GM19043 (cell line): ENCODE measurements around the gene RABGGTA.

Experiments used
- ATAC-seq: cut with Tn5 transposase; IDR thresholded peaks from one replicate; pipeline ENCODE4 v1.9.1; 2021; ENCODE audit warnings: low read depth; ENCODE audit not compliant: unreplicated experiment

RABGGTA gene

DNA sequence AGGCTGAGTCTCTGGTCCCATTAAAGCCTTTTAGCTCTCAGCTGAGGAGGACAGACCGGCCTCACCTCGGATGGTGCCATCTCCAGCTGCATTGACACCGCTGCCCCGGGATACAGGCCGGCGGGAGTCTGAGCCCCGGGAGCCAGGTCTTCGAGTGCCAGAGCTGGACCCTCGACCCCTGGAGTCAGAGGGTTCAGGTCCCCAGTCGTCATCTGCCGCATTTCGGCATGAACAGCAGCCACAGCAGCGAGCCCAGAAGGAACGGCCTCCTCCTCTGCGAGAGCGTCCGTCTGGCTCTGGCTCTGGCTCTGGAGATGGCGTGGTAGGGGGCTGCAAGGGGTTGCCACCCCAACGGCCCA is 9.4 kb downstream of the RABGGTA start:
- no peak for ATAC-seq

DNA sequence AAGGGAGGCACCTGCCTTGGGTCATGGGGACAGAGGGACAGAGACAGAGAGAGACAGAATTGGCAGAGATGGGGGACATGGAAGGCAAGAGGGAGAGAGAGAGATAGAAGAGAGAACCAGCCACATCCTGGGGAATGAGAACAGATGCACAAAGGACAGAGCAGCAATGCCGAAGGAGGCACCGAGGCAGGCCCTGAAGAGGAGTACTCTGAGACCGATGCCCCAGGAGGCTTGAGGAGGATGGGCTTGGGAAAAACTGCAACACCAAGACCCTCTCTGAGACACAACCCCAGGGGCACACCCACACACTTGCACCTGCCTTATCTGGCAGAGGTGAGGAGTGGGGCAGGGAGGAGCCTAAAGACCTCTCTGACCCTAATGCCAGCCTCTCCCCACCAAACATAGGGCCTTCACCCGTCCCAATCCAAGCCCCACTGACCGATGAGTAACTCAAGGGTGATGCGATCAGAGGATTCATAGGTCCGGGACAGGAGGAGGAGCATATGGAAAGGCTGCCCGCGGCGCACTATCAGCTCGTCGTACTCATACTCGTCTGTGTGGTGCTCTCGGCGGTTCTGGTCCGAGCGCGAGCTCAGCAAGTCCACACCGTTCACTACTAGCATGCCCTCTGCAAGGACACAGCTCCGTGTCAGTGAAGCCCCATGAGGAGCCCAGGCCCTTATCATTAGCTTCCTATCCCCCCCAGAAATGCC is 10.0 kb downstream of the RABGGTA start:
- no peak for ATAC-seq

DNA sequence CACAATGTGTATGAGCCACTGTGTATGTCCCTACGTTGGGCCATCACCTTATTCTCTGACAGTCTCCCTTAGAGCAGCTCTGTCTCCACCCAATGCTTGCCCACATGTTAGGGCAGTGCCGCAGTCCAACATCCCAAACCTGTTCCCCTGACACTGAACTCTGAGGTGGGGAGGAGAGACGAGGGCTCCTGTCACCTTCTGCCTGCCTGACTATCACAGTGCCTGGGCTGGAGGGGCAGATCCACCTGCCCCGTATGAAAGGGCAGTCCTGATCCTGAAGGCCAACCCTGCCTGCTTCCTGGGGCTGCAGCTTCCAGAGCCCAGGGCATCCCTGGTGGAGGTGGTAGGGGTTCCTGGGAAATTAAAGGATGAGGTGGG is 10.6 kb downstream of the RABGGTA start:
- no peak for ATAC-seq

DNA sequence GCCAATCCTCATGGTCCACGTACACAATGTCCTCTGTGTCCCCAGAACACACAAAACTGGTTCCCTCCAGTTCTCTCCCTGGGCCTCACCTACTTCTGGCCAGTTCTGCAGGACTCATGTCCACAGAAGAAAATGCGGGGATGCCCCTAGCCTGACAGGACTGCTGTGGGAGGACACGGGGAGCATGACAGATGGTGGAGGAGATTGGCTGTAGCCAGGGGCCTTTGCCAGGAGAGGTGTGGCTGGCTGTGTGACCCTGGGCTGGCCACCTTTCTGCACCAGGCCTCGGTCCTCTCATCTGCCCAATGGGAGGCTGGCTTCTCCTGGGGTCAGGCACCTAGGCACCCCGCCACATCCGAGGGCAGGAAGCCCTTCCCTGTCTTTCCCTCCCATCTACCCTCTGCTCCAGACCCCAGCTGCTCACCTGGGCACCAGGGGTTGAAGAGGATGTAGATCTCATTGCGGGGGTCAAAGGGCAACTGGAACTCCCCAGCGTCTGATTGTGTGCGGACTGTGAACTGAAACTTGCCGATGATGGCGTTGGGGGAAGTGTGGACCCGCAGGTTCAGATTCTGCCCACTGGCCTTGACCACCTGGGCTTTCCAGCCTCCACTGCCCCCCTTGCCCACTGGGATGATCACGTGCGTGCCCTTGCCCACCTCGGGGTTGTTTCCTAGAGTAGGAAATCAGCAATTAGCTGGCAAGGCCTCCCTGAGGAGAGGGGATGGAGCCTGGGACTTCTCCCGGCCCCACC is 11.2 kb downstream of the RABGGTA start:
- ATAC-seq: no peak

DNA sequence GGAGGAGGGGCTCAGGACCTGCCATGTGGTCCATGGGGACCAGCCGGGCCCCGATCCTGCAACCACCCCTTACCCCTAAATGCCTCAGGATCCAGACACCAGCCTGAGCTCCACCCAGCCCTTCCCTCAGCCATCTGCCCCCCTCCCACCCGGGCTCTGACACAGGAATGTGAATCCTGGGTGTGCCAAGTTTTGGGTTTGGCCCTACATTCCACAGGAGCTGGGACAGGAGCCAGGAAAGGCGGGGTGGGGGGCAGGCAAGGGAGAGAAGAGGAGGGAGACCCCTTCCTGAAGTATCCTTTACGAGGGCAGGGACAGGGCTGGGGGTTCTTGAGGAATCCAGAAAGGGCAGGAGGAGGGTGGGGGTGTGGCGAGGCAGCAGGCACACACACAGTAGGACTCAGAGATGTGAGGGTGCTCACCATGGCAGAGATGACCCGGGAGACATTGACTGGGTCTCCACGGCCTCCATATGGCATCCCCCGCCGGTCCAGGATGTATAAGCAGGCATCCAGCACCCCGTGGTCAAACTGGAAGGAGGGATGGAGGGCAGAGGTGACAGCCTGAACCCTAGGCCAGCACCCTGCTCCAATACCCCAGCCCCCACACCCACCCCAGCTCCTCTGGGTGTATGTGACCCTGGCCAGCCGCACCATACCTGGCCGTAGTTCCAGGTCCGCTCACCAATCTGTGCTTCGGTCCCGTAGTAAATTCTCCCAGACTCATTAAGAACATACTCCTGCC is 11.9 kb downstream of the RABGGTA start:
- ATAC-seq: no peak

DNA sequence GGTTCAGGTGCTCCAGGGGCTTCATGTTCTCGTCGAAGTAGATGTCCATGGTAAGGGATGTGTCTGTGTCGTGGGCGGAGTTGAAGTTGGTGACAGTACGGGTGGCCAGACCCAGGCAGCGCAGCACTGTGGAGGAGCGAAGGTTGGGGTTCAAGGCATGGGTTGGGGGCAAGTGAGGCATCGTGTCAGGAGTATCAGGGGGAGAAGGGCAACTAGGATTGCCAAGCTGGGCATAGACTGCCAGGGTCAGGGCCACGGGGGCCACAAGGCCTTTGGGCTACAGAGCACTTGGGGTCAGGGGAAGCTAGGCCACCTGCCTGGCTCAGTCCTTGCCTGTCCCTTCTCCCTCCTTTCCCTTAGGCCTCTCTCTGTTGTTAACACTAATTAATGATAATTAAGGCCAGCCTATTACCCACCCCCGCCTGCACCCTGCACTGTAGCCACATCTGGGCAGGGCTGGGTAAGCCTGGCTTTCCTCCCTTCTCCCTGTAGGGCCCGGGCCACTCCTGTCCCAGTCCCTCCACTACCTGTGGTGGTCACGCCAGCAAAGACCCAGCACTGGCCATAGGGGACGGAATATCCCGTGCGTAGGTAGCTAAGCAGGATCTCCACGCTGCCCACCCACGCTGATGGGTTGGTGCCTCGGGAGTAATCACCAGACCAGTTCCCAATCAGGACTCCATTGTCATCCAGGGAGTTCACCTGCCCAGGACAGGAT is 12.7 kb downstream of the RABGGTA start:
- no peak for ATAC-seq

DNA sequence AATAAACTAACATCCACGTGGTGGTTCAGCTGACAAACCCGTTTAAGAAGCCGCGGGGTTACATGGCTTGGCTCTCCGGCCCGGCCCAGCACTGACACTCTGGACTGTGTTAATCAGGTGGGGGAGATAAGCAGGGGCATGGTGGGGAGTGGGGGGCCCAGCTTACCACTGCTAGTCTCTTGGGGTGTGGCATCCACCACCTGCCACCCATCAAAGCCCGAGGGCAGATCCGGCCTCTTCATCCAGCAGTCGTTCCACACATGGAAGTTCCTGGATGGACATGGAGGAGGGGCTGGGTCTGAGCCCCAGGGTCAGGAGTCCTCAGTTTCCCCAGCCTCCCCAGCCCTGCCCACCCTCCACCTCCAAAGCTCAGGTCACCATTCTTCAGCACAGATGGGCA is 13.3 kb downstream of the RABGGTA start:
- no peak for ATAC-seq

DNA sequence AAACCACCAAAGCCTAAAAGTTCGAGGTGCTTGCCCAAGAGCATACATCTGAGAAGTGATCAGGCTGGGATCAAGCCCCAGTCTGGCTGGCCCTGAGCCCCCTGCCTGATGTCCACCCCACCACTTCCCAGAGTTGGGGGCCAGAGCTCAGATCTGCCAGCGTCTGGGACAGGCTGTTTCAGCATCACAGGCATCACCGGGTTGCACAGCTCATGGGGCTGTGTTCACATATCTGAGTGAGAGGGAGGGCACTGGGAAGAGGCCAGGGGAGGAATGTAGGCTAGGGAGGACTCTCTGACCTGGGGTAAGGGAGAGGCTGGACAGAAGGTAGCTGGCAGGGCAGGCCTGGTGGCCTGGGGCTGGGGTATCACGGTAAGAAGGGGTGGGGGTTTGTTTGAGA is 14.4 kb downstream of the RABGGTA start:
- no peak for ATAC-seq

DNA sequence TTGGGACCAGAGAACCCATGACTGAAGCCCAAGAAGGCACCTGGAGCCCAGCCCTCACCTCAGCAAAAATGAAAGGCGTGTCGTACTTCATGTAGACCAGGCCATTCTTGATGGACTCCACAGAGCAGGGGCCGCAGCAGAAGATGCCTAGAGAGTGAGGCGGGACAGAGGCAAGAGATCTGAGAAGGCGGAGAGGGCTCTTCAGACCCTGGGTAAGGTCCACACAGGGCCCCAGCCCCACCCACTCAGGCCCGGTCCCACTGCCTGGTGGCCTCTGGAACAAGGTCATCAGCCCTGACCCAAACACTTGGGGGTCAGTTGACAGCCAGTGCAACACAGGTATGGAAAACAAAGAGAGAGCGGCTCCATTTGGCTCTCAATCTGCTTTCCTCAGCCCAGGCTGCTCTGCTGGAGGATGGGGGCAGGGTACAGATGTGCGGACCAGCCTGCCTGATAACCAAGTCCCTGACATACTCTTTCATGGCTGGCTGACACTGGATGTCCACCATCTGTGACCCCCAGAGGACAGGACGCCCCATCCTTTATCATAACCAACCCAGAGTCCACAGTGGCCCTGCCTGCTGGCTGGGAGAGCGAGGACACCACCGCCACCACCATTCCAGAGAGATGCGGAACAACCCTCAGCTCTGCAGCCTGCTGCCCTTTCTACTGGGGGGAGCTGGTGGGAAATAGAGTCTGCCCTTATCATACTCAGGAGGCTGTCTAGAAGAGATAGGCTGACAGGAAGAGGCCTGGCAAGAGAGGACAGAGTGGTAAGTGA is 15.3 kb downstream of the RABGGTA start:
- ATAC-seq: no peak

DNA sequence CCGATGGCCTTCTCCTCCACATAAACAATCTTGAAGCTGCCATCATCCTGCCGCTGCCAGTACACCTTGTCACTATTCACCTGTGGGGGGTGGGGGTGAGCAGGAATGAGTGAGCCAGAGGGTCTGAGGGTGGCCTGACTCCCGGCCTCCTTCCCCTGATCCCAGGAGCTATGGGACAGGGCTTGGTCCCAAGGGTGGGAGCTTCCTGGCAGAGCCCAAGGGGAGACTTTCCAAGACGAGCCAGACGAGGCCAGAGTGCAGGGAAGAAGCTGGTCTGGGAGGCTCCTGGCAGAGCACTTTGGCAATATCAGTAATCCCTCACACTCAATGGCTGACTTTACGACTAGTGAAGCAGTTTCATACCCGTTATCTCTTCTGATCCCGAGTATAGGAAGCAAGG is 16.0 kb downstream of the RABGGTA start:
- no peak for ATAC-seq

DNA sequence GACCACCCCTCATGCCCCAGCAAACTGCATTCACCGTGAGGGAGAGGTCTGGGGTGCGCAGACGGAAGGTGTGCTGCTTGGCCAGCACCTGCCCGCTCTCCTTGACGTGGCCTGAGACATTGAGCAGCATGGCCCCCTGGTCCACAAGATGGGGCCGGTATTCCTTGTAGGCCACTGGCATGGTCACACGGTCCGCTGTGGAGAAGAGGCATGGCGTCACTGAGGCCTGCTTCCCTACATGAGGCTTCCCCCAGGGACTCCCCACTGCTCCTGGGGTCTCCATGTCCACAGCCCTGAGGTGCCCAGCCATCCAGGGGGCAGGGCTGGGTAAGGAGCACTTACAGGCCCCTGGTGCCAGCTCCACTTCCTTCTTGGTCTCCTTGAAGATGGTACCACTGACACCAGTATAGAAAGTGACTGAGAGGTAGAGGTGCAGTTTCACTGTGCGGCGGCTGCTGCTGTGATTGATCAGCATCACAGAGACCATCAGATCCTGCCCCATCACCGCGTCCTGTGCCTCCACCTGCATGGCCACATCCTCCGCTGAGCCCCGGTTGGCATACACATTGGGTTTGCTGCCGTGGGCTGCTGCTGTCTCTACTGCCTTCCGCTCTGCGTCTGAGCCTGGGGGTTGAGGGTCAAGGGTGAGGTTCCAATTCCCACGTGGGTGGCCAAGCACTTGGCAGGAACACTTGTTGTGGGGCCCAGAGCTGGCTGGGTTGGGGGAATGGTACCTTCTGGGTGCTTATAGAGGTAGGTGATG is 16.6 kb downstream of the RABGGTA start:
- no peak for ATAC-seq

DNA sequence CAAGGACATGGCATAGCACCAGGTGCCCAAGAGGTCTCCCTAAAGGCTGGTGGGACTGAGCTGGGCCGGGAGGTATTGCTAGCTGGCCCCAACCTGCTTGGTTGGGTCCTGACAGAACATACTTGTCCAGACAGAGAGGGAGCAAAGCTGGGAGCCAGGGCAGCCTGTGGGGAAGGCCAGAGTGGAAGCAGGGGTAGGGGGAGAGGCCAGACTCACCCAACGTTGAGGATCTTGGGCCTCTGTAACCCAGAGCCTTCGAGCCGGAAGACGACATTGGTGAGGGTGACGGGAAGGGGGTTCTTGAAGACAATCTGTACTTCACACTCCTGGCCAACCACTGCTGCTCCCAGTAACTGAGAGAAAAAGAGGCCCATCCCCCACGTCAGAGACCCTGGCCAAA is 17.5 kb downstream of the RABGGTA start:
- no peak for ATAC-seq

DNA sequence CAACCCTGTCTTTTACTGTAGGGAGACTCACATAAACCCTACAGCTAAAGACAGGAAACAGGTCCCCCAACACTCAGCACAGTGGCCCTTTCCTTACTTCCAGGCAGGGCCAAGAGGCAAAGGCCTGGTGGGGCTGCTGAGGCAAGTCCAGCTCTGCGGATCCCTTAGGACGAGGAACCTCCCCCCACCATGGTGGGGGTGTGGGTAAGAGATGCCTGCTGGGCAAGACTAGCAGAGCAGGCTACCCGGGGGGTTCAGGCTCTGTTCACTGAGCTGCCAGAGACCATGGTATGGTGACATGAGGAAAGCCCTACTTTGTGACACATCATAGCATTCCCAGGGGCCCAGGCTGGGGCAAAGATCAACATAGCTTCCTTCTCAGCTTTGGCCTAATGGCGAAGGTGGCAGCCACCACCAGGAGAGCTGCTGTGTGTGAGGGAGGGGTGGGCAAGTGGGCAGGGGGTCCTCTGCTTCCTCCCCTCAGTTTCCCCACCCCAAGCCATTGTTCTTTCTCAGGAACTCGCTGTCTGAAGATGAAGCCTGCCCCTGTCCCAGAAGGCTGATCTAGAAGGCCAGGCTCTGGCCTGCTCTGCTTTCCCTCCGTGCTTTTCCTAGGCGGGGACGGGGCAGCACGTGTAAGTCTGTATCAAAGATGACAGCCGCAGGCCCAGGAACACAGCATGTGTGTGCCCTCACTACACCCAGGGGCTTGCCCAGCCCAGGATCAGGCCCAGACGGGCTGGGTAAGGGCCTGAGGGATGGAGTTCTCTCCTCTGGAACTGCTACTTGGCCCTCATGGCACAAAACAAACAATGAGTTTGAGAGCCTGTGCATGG is 18.9 kb downstream of the RABGGTA start:
- no peak for ATAC-seq

DNA sequence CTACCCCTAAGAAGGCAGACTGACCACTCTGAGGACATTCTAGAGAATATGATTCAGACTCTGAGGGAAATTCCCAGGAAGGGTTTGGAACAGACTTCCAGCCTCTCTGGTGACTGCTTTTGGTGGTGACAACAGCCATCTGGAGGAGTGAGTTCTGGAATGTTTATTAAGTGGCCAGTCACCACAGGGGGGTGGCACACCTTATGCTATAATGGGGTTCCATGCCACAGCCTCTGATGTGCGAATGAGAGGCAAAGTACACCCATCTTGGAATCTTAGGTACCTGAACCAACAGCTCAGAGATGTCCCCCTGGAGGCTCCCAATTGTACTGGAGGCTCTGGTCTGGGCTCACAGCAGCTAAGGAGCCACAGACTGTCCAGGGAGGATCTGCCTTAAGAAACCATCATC is 19.5 kb downstream of the RABGGTA start:
- no peak for ATAC-seq

DNA sequence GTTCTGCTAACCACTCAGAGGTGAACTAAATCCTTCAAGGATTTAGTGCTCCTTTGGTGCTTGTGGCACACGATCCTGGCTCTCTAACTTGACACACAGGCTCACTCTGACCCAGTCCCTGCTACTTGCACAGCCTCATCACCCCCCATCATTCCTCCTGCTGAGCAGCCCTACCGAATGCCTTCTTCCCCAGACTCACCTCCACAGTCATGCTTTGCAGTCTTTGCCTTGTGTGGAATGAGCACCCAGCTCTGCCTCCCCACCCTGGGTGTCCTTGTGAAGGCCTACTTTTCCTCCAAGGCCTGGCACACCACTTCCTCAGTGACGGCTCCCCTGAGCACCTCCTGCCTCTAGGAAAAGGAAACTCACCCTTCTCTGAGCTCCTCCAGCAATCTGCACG is 21.0 kb downstream of the RABGGTA start:
- ATAC-seq: no peak

DNA sequence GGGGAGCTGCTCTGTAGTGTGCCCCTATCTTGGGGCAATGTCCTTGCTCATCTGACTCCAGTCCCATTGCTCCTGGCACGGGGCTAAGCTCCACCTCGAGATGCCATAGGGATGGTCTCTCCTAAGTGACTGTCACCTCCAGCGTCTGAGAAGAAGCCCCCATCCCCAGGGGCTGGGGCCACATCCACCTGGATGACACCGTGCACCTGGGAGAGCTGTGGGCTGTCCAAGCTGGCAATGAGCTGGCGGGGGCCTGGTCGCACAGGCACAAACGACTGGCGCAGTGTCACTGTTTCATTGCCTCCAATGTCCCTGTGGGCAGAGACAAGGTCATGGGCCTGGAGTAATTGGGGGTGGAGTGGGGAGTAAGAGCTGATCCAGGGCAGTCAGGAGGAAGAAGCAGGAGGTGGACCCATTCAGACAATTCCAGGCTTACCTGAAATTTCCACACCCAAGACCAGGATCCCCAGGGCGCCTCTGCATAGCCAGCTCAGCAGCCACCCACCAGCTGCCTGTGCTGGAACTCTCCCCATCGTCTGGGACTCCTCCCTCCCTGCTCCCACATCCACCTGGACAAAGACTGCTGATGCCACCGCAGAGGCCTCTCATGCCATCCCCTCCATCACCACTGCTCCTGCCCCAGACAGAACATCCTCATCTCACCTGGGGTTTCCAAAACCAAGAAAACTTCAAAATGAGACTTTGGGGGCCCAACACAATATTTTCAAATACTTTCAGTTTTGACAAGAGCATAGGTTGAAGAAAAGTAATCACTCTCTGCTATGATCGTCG is 22.0 kb downstream of the RABGGTA start:
- no peak for ATAC-seq

DNA sequence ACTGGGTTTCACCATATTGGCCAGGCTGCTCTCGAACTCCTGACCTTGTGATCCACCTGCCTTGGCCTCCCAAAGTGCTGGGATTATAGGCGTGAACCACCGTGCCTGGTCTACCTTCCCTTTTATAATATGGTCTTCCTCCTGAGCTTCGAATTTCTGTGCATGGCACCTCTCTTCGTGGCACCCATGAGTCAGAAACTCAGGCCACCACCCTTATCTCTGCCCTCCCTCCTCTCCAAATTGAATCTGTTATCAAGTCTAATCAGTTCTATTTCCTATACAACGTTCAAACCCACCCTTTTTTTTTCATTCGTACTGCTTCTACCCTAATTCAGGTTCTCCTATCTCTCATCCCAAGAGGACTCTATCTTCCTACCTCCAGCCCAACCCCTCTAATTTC is 24.0 kb downstream of the RABGGTA start:
- no peak for ATAC-seq

DNA sequence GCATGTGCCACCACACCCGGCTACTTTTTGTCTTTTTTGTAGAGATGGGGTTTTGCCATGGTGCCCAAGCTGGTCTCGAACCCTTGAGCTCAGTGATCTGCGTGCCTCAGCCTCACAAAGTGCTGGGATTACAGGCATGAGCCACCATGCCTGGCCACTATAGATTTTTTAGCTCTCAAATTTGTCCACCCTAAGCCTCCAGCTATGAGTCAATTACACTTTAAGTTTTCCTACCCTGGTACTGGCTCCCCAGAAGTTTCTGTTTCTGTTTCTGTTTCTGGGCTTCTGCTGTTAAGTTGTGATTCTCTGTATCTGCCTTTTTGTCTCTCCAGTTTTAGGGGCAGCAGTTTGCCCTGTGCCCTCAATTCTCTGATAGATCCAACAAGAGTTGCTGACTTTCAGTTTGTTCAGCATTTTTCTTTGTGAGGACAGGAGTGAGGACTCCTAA is 24.6 kb downstream of the RABGGTA start:
- no peak for ATAC-seq
